PC-3 (cell line): ENCODE measurements around the gene ZBTB16. TPM values are rescaled to one million over a fixed set of nuclear protein-coding genes. Genes with fewer than 3 reads are reported as not detected.

ENCODE experiments used
- ATAC-seq: fragments of 200-7000 bp; cut with Tn5 transposase; 2 replicates; pipeline ENCODE4 v1.9.1; 2020; ENCODE audit warnings: mild to moderate bottlenecking, moderate library complexity
- BruUV-seq: library from RNA; stranded (reverse); fragments of 400-500 nt; replicated peaks from 2 replicates; lab custom pipeline; 2021; lab: Mats Ljungman, UMichigan
- CTCF ChIA-PET: fragments of 300-600 bp; sonication (Branson Sonifier 250); formaldehyde crosslinking; loops from one replicate; lab custom pipeline; 2022; ENCODE audit warnings: antibody characterized with exemption; lab: Charles Lee
- POLR2A ChIA-PET: fragments of 300-600 bp; sonication (Branson Sonifier 250); formaldehyde crosslinking; loops from one replicate; lab custom pipeline; 2022; ENCODE audit warnings: antibody characterized with exemption; ENCODE audit not compliant: unreplicated experiment; lab: Charles Lee
- DNase-seq: peaks from one replicate; pipeline ENCODE4 v3.0.0-alpha.2; 2015
- H2AFZ ChIP-seq: fragments of 300-600 bp; sonication (generic); 2 replicates; pipeline ENCODE4 v1.6.0; 2016; ENCODE audit warnings: antibody characterized with exemption, low read length
- H3F3A ChIP-seq: fragments of 300-600 bp; sonication (generic); one replicate; pipeline ENCODE4 v1.6.0; 2017; ENCODE audit warnings: antibody characterized with exemption, low read length, control low read depth, mild to moderate bottlenecking; ENCODE audit not compliant: unreplicated experiment
- H3K27ac ChIP-seq: fragments of 300-600 bp; sonication (generic); 2 replicates; pipeline ENCODE4 v1.5.1; 2016; ENCODE audit warnings: mild to moderate bottlenecking, low read length
- H3K27me3 ChIP-seq: fragments of 300-600 bp; sonication (generic); 2 replicates; pipeline ENCODE4 v1.6.1; 2016; ENCODE audit warnings: low read length, mixed read lengths
- H3K36me3 ChIP-seq: fragments of 300-600 bp; sonication (generic); 2 replicates; pipeline ENCODE4 v1.6.1; 2016; ENCODE audit warnings: low read depth, mixed run types, low read length, mixed read lengths
- H3K4me1 ChIP-seq: fragments of 300-600 bp; sonication (generic); 2 replicates; pipeline ENCODE4 v1.5.1; 2016; ENCODE audit warnings: low read length; ENCODE audit not compliant: insufficient read depth
- H3K4me2 ChIP-seq: fragments of 300-600 bp; sonication (generic); 2 replicates; pipeline ENCODE4 v1.6.0; 2016; ENCODE audit warnings: low read length
- H3K4me3 ChIP-seq: fragments of 300-600 bp; sonication (generic); 2 replicates; pipeline ENCODE4 v1.5.1; 2016; ENCODE audit warnings: mild to moderate bottlenecking, low read length, mixed read lengths
- H3K79me2 ChIP-seq: fragments of 300-600 bp; sonication (generic); 2 replicates; pipeline ENCODE4 v1.6.1; 2017; ENCODE audit warnings: low read length, mixed read lengths
- H3K9ac ChIP-seq: fragments of 300-600 bp; sonication (generic); 2 replicates; pipeline ENCODE4 v1.6.0; 2016; ENCODE audit warnings: mild to moderate bottlenecking, low read length
- H3K9me2 ChIP-seq: fragments of 300-600 bp; sonication (generic); replicated peaks from 2 replicates; pipeline ENCODE4 v1.6.1; 2016; ENCODE audit warnings: mixed run types, low read length, mixed read lengths
- H3K9me3 ChIP-seq: fragments of 300-600 bp; sonication (generic); 2 replicates; pipeline ENCODE4 v1.6.1; 2016; ENCODE audit warnings: low read length, mixed read lengths
- H4K20me1 ChIP-seq: fragments of 300-600 bp; sonication (generic); 2 replicates; pipeline ENCODE4 v1.6.1; 2016; ENCODE audit warnings: low read length, mixed read lengths
- EZH2 ChIP-seq: fragments of 300-600 bp; sonication (generic); IDR thresholded peaks from one replicate; pipeline ENCODE4 v1.6.1; 2017; ENCODE audit warnings: antibody characterized with exemption, mild to moderate bottlenecking, low read length; ENCODE audit not compliant: unreplicated experiment
- EZH2phosphoT487 ChIP-seq: fragments of 300-600 bp; sonication (generic); IDR thresholded peaks from 2 replicates; pipeline ENCODE4 v1.6.1; 2018; ENCODE audit warnings: mild to moderate bottlenecking, antibody characterized with exemption, low read length, borderline replicate concordance
- intact Hi-C: fragments of 100-400 bp; cut with micrococcal nuclease; formaldehyde crosslinking; loops from 2 replicates; pipeline ENCODE4 v1.9.0; 2023
- total RNA-seq: library from RNA; depleted of rRNA; stranded (reverse); fragments of >200 nt; gene quantifications from 2 replicates; pipeline ENCODE4 v1.2.3, GENCODE V29; 2014
- TF ChIP-seq, protein P1 (sequence below): fragments of 300-600 bp; sonication (generic); conservative IDR thresholded peaks from 2 replicates; pipeline ENCODE4 v1.5.1; 2017; ENCODE audit warnings: antibody characterized with exemption, low read depth, mild to moderate bottlenecking, low read length

Gene ZBTB16
- total RNA-seq, 1 experiment from 2014 or later = not detected

DNA sequence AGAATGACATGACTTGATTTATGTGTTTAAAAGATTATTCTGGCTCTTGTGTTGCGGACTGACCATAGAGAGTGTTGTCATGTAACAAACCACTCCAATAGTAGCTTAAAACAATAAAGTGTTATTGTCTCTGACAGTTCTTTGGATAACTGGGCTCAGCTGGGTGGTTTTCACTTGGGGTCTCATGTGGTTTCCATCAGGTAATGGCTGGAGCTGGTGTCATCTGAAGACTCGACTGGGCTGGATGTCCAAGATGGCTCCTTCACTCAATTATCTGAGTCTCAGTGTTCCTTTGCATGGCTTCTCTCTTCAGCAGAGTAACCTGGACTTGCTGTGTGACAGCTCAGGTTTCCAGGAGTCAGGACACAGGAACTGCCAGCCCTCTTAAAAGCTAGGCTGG lies 132.4 kb downstream of the ZBTB16 start:
- H2AFZ ChIP-seq = no peak overlapping the region
- no peak overlapping the region for H3K4me3 ChIP-seq
- ATAC-seq (no peak), DNase-seq (no peak)
- no peaks in the 10 kb centered on the region for H3K79me2 ChIP-seq
- no peak overlapping the region for H3K27ac ChIP-seq
- no peaks in the 10 kb centered on the region for H3K9me3 ChIP-seq
- H3K4me1 ChIP-seq = no peaks in the 10 kb centered on the region
- H3K27me3 ChIP-seq = peaks cover 28% of the 10 kb centered on the region
- ChIA-PET CTCF (no interaction called here), POLR2A (no interaction called here)
- no peak for TF ChIP-seq EZH2
- TF ChIP-seq, protein P1, sequence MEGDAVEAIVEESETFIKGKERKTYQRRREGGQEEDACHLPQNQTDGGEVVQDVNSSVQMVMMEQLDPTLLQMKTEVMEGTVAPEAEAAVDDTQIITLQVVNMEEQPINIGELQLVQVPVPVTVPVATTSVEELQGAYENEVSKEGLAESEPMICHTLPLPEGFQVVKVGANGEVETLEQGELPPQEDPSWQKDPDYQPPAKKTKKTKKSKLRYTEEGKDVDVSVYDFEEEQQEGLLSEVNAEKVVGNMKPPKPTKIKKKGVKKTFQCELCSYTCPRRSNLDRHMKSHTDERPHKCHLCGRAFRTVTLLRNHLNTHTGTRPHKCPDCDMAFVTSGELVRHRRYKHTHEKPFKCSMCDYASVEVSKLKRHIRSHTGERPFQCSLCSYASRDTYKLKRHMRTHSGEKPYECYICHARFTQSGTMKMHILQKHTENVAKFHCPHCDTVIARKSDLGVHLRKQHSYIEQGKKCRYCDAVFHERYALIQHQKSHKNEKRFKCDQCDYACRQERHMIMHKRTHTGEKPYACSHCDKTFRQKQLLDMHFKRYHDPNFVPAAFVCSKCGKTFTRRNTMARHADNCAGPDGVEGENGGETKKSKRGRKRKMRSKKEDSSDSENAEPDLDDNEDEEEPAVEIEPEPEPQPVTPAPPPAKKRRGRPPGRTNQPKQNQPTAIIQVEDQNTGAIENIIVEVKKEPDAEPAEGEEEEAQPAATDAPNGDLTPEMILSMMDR = no peak
- no peak for TF ChIP-seq EZH2phosphoT487
- H3K9me2 ChIP-seq = no peaks in the 10 kb centered on the region
- BruUV-seq = no TSS peak
- intact Hi-C loops = no loop called here
- no peaks in the 10 kb centered on the region for H3K36me3 ChIP-seq
- H3K9ac ChIP-seq = no peak overlapping the region
- no peaks in the 10 kb centered on the region for H4K20me1 ChIP-seq
- no peak overlapping the region for H3K4me2 ChIP-seq
- no peaks in the 10 kb centered on the region for H3F3A ChIP-seq

DNA sequence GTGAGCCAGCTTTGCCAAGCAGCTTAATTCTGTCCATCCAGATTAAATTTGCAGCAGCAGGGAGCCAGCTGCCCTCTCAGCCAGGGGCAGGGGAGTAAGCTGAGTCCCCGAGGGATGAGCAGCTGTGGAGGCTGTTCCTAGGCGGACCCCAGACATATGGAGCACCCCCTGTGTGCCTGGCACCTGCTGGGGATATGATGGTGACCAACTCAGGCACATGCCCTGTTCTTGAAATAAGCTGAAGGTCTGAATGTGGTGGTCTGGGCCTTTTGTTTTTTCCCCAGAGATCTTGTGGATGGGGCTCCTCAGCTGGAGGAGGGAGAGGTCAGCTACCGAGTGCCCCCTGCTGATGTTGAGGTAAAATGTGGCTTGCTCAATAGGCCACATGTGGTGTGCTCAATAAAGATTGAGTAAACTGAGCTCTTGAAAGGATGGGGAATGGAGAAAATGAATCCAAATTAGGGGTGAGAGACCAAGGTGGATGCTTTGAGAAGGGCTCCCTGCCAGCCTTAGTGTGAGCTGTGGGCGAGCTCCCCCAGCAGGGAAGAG lies 133.4 kb downstream of the ZBTB16 start:
- Histone ChIP-seq H3F3A (no peaks in the 10 kb centered on the region), H3K36me3 (no peaks in the 10 kb centered on the region), H3K79me2 (no peaks in the 10 kb centered on the region), H4K20me1 (no peaks in the 10 kb centered on the region), H3K27ac (no peak overlapping the region), H3K9me3 (no peaks in the 10 kb centered on the region), H3K9me2 (no peaks in the 10 kb centered on the region), H3K4me2 (no peak overlapping the region), H3K27me3 (peaks cover 21% of the 10 kb centered on the region), H3K4me1 (peaks cover 3% of the 10 kb centered on the region; the same call in 1 of the 2 replicates), H3K4me3 (no peak overlapping the region), H3K9ac (no peak overlapping the region), H2AFZ (no peak overlapping the region)
- intact Hi-C loops = no loop called here
- ChIA-PET CTCF (no interaction called here), POLR2A (no interaction called here)
- DNase-seq = no peak
- no TSS peak for BruUV-seq
- no peak for ATAC-seq
- TF ChIP-seq EZH2phosphoT487 = no peak
- no peak for TF ChIP-seq EZH2
- TF ChIP-seq, protein P1 = no peak
